Activated CD8-positive, alpha-beta memory T cell treated with anti-CD3 and anti-CD28 coated beads, Interleukin-2, amount 50 U/mL, for 24 hours (primary cell): ENCODE results near the gene PPP1R3C.

ENCODE experiments used
- DNase-seq: peaks from one replicate; pipeline ENCODE4 v3.0.0-alpha.2; 2020; ENCODE audit errors: extremely low read depth

Gene PPP1R3C

DNA sequence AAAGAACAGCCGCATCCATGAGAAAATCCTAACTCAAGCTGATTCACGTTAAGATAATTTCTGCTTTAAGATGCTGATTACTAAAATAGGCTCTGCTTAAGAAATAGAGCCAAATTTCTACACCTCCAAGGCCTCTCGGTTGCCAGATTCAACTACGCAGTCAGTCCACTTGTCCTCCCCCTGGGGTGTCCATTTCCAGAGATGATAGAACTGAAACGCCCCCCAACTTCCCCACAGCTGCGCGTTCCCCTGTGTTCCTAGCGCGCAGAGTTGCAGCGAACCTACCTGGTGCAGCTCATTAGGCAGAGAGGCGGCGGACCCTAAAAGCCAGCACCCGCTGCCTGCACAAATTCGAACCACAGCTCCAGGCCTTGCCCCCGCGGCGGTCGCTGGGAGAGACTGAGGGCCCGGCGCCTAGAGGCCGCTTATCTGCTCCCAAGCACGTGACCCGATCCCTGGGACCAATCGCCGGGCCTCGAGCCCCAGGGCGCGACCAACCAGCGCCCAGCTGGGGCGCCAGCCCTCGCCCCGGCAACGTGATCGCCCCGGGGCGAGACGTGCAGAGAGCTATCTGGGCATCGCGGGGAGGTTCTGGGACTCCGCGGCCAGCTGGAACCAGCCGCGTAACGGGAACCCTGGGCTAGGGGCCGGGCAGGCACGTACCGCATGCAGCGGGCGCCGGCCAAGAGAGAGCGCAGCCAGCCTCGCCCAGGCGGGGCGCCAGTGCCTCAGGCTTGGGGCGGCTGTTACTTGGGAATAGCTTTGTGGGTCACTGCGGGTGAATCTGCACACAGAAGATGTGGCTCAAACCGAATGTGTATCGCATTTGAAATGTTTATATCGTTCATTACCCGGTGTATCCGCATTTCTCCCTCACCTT is at the start of gene PPP1R3C:
TSS of gene PPP1R3C (minus strand) at position 401 of the 880 bp plus-strand sequence. CDS start at position 299, 102 bp downstream.
- peak; percentile 4 for DNase-seq

DNA sequence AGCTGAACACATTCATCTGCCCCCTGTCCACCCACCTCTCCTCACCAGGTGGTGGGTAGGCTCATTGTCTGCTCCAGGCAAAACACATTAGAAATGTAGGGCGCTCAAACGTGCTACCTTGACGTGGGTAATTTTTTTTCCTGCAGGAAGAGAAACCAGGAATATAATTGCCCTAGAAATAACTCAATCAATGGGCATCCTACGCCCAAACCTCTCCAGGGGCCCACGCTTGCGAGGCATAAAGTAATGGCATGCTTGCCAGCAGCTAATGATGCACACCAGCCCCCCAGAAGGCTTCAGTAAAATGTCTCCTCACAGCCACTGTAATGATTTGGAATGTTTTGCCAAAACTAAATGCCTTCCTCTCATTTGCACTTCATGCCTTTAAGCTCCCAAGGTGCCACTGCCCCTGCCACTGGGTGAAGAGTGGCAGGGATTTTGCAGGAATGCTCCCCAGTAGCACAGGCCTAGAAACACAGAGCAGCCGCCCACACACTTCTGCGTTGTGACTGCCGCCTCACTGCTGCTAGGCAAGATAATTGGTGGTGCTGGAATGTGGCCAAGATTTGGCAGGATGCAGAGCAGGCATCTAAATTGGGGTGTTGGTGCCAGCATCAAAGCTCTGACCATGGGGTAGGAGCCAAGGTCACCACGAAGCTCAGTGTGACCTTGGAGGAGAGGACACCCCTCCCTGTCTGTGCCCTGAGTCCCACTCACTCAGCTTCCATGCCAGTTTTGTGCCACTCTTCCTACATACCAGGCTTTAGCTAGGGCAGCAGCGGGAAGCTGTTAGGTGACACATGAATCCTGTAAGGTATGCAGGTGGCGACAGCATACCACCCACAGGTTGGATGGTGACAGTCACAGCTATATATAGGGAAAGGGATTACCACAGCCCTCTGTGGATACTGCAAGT is 48.7 kb upstream of the PPP1R3C start:
- DNase-seq = no peak

DNA sequence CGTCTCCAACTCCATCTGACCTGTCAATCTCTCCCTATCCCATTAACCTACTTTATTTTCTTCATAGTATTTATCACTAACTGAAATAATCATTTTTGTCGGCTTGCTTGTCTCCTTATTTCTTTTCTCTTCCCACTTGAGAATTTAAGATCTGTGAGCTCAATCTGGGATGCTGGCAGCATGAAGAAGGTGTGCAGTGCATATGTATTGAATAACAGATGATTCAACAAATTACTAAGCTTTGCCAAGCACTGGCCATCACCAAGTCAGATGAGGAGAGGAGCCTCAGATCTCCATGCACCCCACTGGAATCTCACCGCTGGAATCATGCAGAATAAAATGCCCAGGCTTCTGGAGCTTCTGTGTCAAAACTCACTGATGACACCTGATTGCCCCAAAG is 47.6 kb upstream of the PPP1R3C start:
- DNase-seq = no peak

DNA sequence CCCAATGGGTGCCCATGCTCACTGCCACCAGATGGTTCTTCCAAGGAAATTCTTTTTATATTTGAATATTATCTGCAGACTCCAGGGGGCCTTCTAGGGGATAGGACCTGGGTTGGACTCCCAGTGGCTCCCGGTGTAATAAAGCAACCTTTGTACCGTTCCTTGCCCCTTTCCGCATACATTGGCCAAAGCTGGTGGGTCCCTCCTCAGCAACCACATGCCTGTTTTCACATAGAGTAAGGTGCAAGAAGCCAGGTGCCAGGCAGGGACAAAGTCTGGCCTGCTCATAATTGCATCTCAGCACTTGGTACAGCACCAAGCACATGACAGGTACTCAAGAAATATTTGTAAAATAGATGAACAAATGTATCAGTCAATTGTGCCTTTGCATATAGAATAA is 46.4 kb upstream of the PPP1R3C start:
- no peak for DNase-seq

DNA sequence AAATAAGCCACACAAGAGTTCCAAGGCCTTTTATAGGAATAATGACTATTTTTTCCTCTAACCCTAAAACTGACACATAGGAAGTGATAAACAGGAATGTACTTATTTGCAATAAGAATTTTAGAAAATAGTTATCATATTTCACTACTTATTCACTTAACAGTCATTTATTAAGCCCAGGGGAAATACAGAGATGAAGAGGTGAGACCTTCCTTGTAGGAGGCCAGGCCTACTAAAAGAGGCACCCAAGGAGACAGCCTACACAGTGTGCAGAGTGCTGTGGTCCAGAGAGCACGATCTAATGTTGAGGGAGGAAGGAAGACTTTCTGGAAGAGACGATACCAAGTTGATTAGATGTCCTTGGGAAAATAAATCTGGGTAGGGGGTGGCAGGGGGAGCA is 45.0 kb upstream of the PPP1R3C start:
- DNase-seq = no peak

DNA sequence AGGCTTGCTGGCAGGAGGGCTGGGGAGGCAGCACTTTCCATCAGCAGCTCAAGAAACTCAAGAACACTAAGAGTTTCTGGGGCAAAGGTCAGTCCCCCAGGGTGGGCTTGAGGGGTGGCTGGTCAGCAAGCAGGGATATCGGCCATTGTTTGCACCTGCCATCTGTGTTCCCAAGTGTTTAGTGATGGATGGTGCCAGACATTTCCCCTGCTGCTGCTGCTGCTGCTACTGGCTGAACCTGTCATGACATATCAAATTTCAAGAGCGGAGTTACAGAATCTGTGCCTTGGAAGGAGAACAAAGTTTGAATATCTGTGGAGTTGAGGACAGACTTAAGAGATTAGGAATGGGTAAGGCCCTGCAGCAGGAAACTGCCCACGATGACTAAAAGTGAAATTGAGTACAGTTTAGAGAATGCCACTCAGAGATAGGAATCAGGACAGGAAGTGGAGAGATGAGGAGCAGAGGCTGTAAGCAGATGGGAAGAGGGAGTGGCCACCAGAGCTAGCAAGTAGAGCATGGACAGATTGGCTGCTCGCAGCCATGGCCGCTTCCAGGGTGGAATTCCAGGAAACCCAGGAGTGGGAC is 39.2 kb upstream of the PPP1R3C start:
- DNase-seq = no peak

DNA sequence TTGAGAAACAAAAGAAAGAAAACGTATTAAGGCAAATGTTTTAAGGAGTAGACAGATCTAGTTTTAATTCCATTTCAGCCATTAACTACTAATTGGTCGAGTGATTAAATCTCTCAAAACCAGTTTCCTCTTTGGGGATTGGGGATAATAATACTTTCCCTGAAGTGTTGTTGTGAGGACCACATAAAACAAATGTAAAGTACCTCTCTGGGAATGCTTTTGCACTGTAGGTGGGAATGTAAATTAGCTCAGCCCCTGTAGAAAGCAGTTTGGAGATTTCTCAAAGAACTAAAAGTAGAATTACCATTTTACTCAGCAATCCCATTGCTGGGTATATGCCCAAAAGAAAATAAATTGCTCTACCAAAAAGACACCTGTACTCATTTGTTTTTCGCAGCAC is 36.0 kb upstream of the PPP1R3C start:
- DNase-seq = no peak

DNA sequence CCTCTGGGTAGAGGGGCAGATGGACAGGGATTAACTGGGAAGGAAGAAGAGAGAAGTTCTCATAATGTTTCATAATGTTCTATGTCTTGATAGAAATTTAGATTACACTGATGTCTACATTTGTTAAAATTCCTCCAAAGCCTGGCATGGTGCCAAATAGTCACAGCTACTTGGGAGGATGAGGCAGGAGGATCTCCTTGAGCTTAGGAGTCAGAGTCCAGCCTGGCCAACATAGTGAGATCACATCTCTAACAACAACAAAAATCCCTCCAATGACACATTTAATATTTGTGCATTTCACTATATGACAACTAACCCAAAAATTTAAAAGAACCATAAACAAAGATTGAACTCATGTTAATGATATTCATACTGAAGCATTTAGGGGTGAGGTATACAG is 33.0 kb upstream of the PPP1R3C start:
- DNase-seq = no peak

DNA sequence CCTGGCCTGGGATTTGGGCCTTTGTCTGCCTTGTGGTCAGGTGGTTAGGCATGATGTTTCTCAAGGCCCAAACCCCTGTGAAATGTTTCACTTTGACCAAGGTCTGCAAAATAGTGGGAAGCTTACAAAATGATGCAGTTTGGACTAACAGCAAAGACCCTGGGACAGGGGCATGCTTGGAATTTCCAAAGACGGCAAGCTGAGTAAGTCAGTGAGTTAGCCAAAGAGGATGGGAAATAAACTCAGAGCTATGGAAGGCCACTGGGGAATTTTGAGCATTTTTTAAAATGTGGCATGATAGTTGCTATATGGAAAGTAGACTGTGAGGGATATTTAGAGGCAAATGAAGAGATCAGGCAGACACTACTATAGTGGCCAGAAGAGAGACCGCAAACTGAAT is 31.6 kb upstream of the PPP1R3C start:
- DNase-seq = no peak

DNA sequence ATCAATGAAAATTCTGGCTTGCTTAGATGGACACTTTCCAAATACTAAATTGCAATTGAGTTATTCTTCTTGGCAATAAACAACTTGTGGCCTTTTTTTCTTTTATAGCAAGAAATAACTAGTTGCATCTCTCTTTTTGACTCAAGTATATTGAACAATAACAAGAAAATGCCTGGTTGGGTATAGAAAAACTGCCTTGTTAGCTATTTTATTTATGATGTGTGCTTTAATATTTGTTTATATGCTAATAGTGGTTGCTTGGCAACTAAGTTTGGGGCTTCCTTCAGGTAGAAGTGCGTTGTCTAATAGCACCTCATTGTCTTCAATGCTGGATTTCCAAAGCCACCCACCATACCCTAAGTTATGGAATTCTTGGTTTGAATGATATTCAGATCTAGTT is 30.1 kb upstream of the PPP1R3C start:
- DNase-seq = no peak

DNA sequence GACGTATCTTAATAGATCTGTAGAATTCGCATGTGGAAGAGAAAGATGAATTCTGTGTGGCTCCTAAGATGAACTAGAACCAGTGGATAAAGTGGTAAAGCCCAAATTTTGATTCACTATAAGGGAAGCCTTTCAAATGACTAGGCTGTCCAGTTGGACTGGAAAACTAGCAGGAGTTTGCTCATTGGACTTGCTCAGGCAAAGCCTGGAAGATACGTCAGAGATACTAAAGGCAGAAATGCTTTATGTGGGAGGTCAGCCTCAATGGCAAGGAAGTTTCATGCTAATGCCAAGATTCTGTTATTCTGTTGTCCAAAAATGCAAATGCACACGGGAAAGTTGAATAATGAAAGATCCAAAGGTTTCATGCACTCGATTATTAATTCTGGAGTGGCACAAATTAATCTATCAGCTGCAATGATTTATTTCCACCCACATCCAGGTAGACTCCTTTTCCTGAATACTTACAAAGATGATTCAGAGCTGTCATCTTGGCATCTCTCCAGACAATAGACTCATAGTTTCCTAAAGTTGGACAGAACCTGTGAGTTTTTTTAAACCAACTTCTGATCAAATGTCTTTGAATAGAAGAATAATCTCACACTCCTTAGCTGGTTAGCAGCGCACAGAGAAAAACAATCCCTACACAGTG is 20.5 kb upstream of the PPP1R3C start:
- DNase-seq = no peak

DNA sequence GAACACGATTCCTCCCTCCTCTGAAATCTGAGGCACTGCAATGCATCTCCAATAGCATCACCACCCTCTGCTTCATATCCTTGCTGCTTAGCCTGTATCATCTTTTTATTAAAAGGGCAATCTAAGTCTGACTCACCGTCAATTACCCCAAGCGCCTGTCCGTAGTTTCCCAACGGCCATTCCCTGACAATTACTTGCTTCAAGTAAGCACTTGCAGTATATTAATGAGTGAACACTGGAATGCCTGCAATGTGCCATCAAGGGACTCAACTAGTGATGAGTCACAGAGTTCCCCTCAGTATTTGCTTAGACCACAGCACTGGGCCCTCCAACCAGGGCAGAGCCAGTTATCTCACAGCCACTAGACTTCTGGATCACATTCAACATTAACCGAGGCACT is 19.5 kb upstream of the PPP1R3C start:
- no peak for DNase-seq

DNA sequence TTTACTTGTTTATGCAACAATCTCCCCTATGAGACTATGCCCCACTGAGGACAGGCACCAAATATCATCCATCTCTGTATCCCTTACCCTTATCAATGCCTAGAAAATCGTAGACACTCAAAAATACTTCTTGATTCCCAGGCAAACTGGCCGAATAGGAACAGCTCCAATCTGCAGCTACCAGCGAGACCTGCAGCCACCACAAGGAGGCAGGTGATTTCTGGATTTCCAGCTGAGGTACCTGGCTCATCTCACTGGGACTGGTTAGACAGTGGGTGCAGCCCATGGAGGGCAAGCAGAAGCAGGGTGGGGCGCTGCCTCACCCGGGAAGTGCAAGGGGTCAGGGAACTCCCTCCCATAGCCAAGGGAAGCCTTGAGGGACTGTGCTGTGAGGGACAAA is 10.8 kb upstream of the PPP1R3C start:
- DNase-seq = no peak

DNA sequence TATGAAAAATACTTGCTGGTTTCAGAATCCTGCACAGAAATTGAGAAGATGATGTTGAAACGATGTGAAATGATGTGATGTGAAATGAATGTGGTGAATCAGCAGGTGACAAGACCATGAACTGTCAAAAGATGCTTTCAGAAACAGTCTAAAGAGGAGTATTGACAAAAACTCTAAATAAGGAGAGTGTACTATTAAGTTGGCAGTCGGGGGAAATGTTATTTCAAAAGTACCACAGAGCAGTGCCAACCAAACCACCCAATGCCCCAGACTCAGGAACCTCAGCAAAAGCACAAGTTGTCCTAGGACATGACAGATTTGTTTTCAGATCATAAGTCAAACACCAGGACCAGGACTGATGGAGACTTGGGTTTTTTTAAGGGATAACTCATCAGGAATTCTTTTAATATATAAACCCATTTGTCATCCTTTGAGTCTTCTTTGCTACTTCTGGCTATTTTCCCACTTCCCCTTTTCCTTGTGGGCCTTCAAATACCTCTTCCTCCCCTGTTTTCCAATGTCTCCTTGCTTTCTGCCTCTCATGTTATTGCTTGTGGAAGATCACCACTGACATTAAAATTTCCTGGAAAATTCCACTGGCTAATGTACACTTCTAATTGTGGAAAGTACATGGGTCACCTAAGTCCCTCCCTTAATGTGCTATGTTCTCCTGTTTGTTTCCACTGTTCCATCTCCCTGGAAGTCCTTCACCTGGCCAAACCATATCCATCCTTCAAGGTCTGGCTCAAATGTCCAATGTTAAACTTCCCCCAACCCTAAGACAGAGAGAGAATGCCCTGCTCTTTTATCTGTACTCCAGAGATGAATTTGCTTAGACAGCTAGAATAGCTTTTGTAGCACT is 10.2 kb upstream of the PPP1R3C start:
- no peak for DNase-seq

DNA sequence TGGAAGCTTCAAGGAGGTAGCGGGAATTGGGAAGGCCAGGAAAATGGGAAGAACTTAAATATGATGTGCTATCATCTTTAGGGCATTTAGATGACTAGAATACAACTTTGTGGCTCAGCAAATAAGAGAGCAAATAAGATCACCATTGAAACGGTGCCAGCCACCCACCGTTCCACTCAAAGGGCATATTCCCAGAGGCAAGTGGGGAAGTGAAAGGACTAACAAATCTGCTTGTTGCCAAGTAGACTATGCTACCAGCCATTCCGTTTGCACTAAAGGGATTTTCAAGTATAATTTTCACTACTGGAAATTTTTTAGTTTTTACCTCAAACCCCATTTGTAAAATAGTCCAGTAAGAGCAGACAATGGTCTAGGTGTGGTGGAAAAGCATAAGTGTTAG is 4.0 kb upstream of the PPP1R3C start:
- DNase-seq = no peak

DNA sequence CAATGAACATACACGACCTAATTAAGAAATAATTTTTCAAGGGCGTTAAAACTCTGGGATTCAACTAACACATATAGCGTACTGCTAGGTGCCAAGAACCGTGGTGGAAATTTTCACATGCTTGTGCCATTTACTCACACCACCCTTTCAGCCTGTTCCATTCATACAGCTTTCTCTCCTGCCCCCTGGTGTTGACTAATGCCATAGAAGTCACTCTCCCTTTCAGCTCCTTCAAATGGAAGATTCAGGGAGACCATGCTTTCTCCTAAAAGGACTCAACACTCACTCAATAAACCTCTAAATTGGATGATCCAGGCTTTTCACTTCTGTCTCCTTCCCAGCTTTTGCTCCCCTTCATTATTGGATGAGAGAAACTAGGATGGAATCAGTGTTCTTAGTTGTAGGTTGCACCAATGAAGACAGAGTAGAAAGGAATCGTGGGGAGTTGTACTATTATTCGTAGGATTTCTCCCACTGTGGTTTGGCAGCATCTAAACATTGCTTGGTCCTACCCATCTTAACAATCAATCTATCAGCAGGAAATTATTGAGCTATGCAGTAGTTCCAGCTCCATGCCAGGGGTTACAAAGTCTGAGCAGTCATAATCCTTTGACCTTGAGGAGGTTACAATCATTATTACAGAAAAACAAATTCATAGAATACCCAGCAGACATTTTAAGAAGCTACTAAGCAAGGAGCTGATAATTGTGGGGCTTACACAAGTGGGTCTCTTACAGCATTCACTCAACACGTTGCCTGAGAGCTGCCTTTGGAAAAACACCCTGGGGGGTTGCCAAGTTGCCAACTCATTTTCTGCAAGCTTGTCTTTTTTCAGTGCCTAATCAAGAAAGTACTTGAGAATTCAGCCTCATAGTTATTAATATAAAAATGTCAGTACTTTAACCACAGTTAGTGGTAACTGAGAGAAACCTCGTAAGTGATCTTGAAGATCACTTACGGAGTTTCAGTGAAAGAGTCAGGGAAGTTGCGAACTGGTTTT is 2.8 kb upstream of the PPP1R3C start:
- DNase-seq = peak; percentile 12

DNA sequence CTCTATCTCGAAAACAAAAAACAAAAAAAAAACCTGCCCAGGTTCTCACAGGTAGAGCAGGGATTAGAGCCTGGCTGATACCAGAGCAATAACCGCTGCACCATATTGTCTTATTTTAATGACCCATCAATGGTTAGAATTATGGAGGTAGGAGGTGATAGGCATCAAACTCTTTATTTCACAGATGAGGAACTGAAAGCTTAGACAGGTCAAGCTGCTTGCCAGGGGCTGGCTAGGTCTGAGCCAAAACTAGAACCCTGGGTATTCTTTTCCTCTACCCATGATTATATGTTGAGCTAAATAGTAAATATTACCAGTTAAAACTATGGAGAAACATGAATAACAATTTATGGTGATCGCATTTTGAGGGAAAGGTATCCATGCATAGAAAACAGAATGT is 2.0 kb upstream of the PPP1R3C start:
- no peak for DNase-seq

DNA sequence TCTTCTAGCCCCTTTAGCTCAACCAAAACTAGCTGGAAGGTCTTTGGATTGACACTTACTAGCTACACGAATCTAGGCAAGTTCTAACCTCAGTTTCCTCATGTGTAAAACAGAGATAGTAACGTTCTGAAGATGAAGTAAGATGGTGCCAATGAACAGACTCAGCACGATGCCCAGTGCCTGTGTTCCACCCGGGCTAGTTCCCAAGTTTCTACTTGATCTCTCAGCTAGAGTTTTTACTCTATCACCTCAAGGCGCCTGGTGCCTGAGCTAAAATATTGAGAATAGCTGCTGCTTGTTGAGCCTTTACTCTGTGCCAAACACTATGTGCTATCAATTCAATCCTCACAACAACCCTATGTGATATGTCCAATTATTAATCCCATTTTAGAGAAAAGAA is 1.4 kb upstream of the PPP1R3C start:
- DNase-seq = no peak

DNA sequence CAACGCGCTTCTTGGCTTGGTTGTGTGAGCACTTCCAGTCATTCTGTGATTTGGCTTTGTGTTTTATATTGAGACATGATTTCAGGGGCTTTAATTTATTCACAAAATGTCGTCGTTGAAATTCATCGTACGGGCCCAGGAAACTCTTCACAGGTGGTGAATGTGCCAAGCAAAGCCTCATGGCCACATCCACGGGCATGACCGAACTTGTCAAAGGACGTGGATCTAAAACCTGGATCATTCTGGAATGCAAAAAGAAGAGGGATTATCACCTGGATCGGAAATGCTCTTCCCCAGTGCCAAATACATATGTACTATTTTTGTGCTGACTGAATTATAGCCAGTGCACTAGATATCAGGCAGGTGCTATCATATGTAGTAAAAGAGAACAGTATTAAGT is 2.2 kb downstream of the PPP1R3C start:
- DNase-seq = no peak
